SU-DHL-6 (cell line): ENCODE data around the gene ARL15.
A peak's percentile ranks its signal among the peaks of the same experiment; 100 is the strongest.

Experiments
- H2AFZ ChIP-seq: fragments of 200-600 bp; sonication (generic); 2 replicates; pipeline ENCODE4 v1.6.1; 2014; ENCODE audit warnings: low read depth, mild to moderate bottlenecking, moderate library complexity, mixed read lengths, antibody characterized with exemption, low read length; ENCODE audit not compliant: severe bottlenecking
- H3F3A ChIP-seq: fragments of 200-600 bp; shearing (Covaris generic); 2 replicates; pipeline ENCODE4 v1.6.0; 2016; ENCODE audit warnings: antibody characterized with exemption, mild to moderate bottlenecking; ENCODE audit not compliant: insufficient read depth
- H3K27ac ChIP-seq: fragments of 200-600 bp; sonication (generic); 2 replicates; pipeline ENCODE4 v1.5.1; 2016; ENCODE audit warnings: low read depth, mild to moderate bottlenecking, low read length, moderate library complexity, mixed read lengths
- H3K27me3 ChIP-seq: fragments of 200-600 bp; sonication (generic), shearing (Covaris generic); 2 replicates; pipeline ENCODE4 v1.6.0; 2014; ENCODE audit warnings: mild to moderate bottlenecking, low read length
- H3K36me3 ChIP-seq: fragments of 200-600 bp; sonication (generic); 2 replicates; pipeline ENCODE4 v1.6.1; 2014; ENCODE audit warnings: mild to moderate bottlenecking, low read length, mixed read lengths
- H3K4me2 ChIP-seq: fragments of 300-600, 200-600 bp; shearing (Covaris generic), sonication (generic); 2 replicates; pipeline ENCODE4 v1.6.0; 2014; ENCODE audit warnings: low read length, low read depth, mild to moderate bottlenecking; ENCODE audit not compliant: poor library complexity, severe bottlenecking
- H3K4me3 ChIP-seq: fragments of 200-600 bp; sonication (generic); 2 replicates; pipeline ENCODE4 v1.5.1; 2014; ENCODE audit warnings: antibody characterized with exemption, low read length, mild to moderate bottlenecking, mixed read lengths; ENCODE audit not compliant: insufficient read depth, poor library complexity, severe bottlenecking
- H3K79me2 ChIP-seq: fragments of 200-600 bp; sonication (generic); 2 replicates; pipeline ENCODE4 v1.6.1; 2014; ENCODE audit warnings: mild to moderate bottlenecking, low read length, moderate library complexity; ENCODE audit not compliant: insufficient read depth
- H3K9ac ChIP-seq: fragments of 200-600 bp; sonication (generic); 2 replicates; pipeline ENCODE4 v1.7.0; 2014; ENCODE audit warnings: mild to moderate bottlenecking, low read length
- H3K9me2 ChIP-seq: fragments of 200-600 bp; sonication (generic); replicated peaks from 2 replicates; pipeline ENCODE4 v1.6.1; 2014; ENCODE audit warnings: low read length; ENCODE audit not compliant: insufficient read depth
- H3K9me3 ChIP-seq: fragments of 200-600 bp; sonication (generic); 2 replicates; pipeline ENCODE4 v1.6.1; 2014; ENCODE audit warnings: low read length, mixed read lengths; ENCODE audit not compliant: insufficient read depth
- H4K20me1 ChIP-seq: fragments of 200-600 bp; sonication (generic); 2 replicates; pipeline ENCODE4 v1.6.1; 2014; ENCODE audit warnings: low read depth, mild to moderate bottlenecking, antibody characterized with exemption, low read length, moderate library complexity, mixed read lengths
- EZH2phosphoT487 ChIP-seq: fragments of 200-600 bp; sonication (generic), shearing (Covaris generic); conservative IDR thresholded peaks from 2 replicates; pipeline ENCODE4 v1.6.1; 2018; ENCODE audit warnings: mild to moderate bottlenecking, antibody characterized with exemption, low read length, moderate library complexity, mixed read lengths
- TF ChIP-seq, protein P1 (sequence below): fragments of 200-600 bp; sonication (generic); IDR thresholded peaks from one replicate; pipeline ENCODE4 v1.5.1; 2017; ENCODE audit warnings: antibody characterized with exemption, mild to moderate bottlenecking, low read length, moderate library complexity; ENCODE audit not compliant: insufficient read depth, poor library complexity, severe bottlenecking

The ARL15 gene

DNA sequence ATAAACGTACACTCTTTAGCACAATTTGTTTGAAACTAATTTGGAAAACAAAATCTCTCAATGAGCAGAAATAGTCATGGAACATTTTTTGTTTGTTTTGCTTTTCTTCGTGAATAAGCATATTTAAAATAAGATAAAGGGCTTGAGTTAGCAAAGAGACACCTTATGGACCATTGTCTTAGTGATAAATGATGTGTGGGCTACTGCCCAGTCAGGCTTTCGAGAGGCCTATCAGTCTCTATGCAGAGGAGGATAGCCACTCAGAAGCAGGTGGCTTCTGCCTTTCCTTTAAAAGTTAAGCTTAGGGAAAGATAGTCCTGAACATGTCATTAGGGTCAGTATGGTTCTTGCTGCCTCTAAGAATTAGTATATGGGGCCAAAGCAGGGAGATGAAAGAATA is 2.1 kb upstream of the ARL15 start:
- Histone ChIP-seq H3K9me3 (no peaks in the 10 kb centered on the region), H4K20me1 (no peaks in the 10 kb centered on the region), H3F3A (no peaks in the 10 kb centered on the region), H3K4me3 (no peak overlapping the region), H3K27ac (no peak overlapping the region), H2AFZ (no peak overlapping the region), H3K27me3 (no peaks in the 10 kb centered on the region), H3K79me2 (no peaks in the 10 kb centered on the region), H3K4me2 (no peak overlapping the region), H3K9ac (no peak overlapping the region), H3K9me2 (no peaks in the 10 kb centered on the region), H3K36me3 (no peaks in the 10 kb centered on the region)
- no peak for TF ChIP-seq EZH2phosphoT487
- TF ChIP-seq, protein P1, sequence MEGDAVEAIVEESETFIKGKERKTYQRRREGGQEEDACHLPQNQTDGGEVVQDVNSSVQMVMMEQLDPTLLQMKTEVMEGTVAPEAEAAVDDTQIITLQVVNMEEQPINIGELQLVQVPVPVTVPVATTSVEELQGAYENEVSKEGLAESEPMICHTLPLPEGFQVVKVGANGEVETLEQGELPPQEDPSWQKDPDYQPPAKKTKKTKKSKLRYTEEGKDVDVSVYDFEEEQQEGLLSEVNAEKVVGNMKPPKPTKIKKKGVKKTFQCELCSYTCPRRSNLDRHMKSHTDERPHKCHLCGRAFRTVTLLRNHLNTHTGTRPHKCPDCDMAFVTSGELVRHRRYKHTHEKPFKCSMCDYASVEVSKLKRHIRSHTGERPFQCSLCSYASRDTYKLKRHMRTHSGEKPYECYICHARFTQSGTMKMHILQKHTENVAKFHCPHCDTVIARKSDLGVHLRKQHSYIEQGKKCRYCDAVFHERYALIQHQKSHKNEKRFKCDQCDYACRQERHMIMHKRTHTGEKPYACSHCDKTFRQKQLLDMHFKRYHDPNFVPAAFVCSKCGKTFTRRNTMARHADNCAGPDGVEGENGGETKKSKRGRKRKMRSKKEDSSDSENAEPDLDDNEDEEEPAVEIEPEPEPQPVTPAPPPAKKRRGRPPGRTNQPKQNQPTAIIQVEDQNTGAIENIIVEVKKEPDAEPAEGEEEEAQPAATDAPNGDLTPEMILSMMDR = no peak

- H4K20me1 ChIP-seq = 0 out of 2 replicates have a peak, but pooled peaks cover 4% of the 10 kb centered on the region
- peak overlapping the region; percentile 88 for H3K9ac ChIP-seq
- H3K79me2 ChIP-seq = no peaks in the 10 kb centered on the region
- no peaks in the 10 kb centered on the region for H3F3A ChIP-seq
- H3K36me3 ChIP-seq = no peaks in the 10 kb centered on the region
- H3K4me3 ChIP-seq = peak overlapping the region; percentile 88
- H3K4me2 ChIP-seq = peak overlapping the region; percentile 67
- no peaks in the 10 kb centered on the region for H3K9me3 ChIP-seq
- H3K27ac ChIP-seq = no peak overlapping the region
- no peaks in the 10 kb centered on the region for H3K9me2 ChIP-seq
- H3K27me3 ChIP-seq = no peaks in the 10 kb centered on the region
- H2AFZ ChIP-seq = peak overlapping the region; percentile 91
- no peak for TF ChIP-seq EZH2phosphoT487
- TF ChIP-seq, protein P1 = no peak
These were observed 854 bp upstream of the ARL15 start for GRCh38 chr5:54311176-54311677.

DNA sequence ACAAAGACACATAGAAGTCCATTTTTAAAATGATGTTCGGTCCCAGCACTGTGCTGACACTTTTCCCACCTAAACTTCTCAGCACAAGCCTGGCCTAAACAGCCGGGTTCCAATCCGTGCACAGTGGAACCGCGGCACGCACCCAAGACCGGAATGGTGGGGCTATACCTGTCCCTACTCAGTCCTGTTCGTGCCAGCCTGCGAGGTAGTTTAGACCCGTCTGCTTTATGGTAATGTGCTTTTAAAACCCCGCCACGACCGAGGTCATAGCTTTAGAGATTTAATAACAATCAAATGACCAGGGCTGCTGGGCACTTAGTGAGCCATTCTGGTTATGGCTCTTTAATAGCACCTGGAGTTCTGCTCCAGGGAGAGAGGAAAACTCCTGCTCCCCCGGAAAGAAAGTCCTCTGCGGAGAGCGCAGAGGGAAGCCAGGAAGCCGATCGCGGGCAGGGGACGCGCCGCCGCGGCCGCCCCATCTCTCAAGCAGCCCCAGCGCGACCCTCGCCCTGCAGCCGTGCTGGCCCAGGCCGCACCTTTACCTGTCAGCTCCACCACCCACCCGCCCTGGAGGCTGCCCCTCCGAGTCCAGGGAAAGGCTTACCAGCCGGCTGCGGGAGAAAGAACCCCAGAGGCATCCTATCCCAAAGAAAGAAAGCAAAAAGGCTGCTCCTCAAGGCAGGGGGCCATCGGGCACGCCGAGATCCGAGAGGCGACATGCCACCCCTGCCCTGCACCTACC is 511 bp downstream of the ARL15 start:
- TF ChIP-seq, protein P1 = no peak
- TF ChIP-seq EZH2phosphoT487 = no peak
- H3K36me3 ChIP-seq = no peaks in the 10 kb centered on the region
- H2AFZ ChIP-seq = peak overlapping the region; percentile 96
- H4K20me1 ChIP-seq = peaks cover 6% of the 10 kb centered on the region; the same call in 1 of the 2 replicates
- H3K4me3 ChIP-seq = peak overlapping the region; percentile 88
- H3K9me3 ChIP-seq = no peaks in the 10 kb centered on the region
- no peaks in the 10 kb centered on the region for H3F3A ChIP-seq
- no peaks in the 10 kb centered on the region for H3K79me2 ChIP-seq
- H3K27me3 ChIP-seq = no peaks in the 10 kb centered on the region
- H3K27ac ChIP-seq = no peak overlapping the region
- H3K9ac ChIP-seq = peak overlapping the region; percentile 88
- H3K4me2 ChIP-seq = peak overlapping the region; percentile 75
- no peaks in the 10 kb centered on the region for H3K9me2 ChIP-seq
